SU-DHL-6 (cell line): ENCODE data around the gene UROS.

Source experiments
- H2AFZ ChIP-seq: fragments of 200-600 bp; sonication (generic); 2 replicates; pipeline ENCODE4 v1.6.1; 2014; ENCODE audit warnings: low read depth, mild to moderate bottlenecking, moderate library complexity, mixed read lengths, antibody characterized with exemption, low read length; ENCODE audit not compliant: severe bottlenecking
- H3F3A ChIP-seq: fragments of 200-600 bp; shearing (Covaris generic); 2 replicates; pipeline ENCODE4 v1.6.0; 2016; ENCODE audit warnings: antibody characterized with exemption, mild to moderate bottlenecking; ENCODE audit not compliant: insufficient read depth
- H3K27ac ChIP-seq: fragments of 200-600 bp; sonication (generic); 2 replicates; pipeline ENCODE4 v1.5.1; 2016; ENCODE audit warnings: low read depth, mild to moderate bottlenecking, low read length, moderate library complexity, mixed read lengths
- H3K27me3 ChIP-seq: fragments of 200-600 bp; sonication (generic), shearing (Covaris generic); 2 replicates; pipeline ENCODE4 v1.6.0; 2014; ENCODE audit warnings: mild to moderate bottlenecking, low read length
- H3K36me3 ChIP-seq: fragments of 200-600 bp; sonication (generic); 2 replicates; pipeline ENCODE4 v1.6.1; 2014; ENCODE audit warnings: mild to moderate bottlenecking, low read length, mixed read lengths
- H3K4me2 ChIP-seq: fragments of 300-600, 200-600 bp; shearing (Covaris generic), sonication (generic); 2 replicates; pipeline ENCODE4 v1.6.0; 2014; ENCODE audit warnings: low read length, low read depth, mild to moderate bottlenecking; ENCODE audit not compliant: poor library complexity, severe bottlenecking
- H3K4me3 ChIP-seq: fragments of 200-600 bp; sonication (generic); 2 replicates; pipeline ENCODE4 v1.5.1; 2014; ENCODE audit warnings: antibody characterized with exemption, low read length, mild to moderate bottlenecking, mixed read lengths; ENCODE audit not compliant: insufficient read depth, poor library complexity, severe bottlenecking
- H3K79me2 ChIP-seq: fragments of 200-600 bp; sonication (generic); 2 replicates; pipeline ENCODE4 v1.6.1; 2014; ENCODE audit warnings: mild to moderate bottlenecking, low read length, moderate library complexity; ENCODE audit not compliant: insufficient read depth
- H3K9ac ChIP-seq: fragments of 200-600 bp; sonication (generic); 2 replicates; pipeline ENCODE4 v1.7.0; 2014; ENCODE audit warnings: mild to moderate bottlenecking, low read length
- H3K9me2 ChIP-seq: fragments of 200-600 bp; sonication (generic); replicated peaks from 2 replicates; pipeline ENCODE4 v1.6.1; 2014; ENCODE audit warnings: low read length; ENCODE audit not compliant: insufficient read depth
- H3K9me3 ChIP-seq: fragments of 200-600 bp; sonication (generic); 2 replicates; pipeline ENCODE4 v1.6.1; 2014; ENCODE audit warnings: low read length, mixed read lengths; ENCODE audit not compliant: insufficient read depth
- H4K20me1 ChIP-seq: fragments of 200-600 bp; sonication (generic); 2 replicates; pipeline ENCODE4 v1.6.1; 2014; ENCODE audit warnings: low read depth, mild to moderate bottlenecking, antibody characterized with exemption, low read length, moderate library complexity, mixed read lengths
- CTCF ChIP-seq: fragments of 200-600 bp; sonication (generic); IDR thresholded peaks from one replicate; pipeline ENCODE4 v1.5.1; 2017; ENCODE audit warnings: antibody characterized with exemption, mild to moderate bottlenecking, low read length, moderate library complexity; ENCODE audit not compliant: insufficient read depth, poor library complexity, severe bottlenecking
- EZH2phosphoT487 ChIP-seq: fragments of 200-600 bp; sonication (generic), shearing (Covaris generic); conservative IDR thresholded peaks from 2 replicates; pipeline ENCODE4 v1.6.1; 2018; ENCODE audit warnings: mild to moderate bottlenecking, antibody characterized with exemption, low read length, moderate library complexity, mixed read lengths

Gene UROS

GRCh38 chr10:125848857-125849256 is 25.8 kb upstream of the UROS start:
- Histone ChIP-seq H3K4me3 (no peak overlapping the region), H3K79me2 (no peaks in the 10 kb centered on the region), H3K9me2 (no peaks in the 10 kb centered on the region), H3K4me2 (no peak overlapping the region), H3K27ac (no peak overlapping the region), H3F3A (no peaks in the 10 kb centered on the region), H3K9ac (no peak overlapping the region), H3K36me3 (no peaks in the 10 kb centered on the region), H3K9me3 (no peaks in the 10 kb centered on the region), H3K27me3 (no peaks in the 10 kb centered on the region), H2AFZ (no peak overlapping the region), H4K20me1 (no peaks in the 10 kb centered on the region)
- TF ChIP-seq EZH2phosphoT487: no peak
- no peak for TF ChIP-seq CTCF

DNA sequence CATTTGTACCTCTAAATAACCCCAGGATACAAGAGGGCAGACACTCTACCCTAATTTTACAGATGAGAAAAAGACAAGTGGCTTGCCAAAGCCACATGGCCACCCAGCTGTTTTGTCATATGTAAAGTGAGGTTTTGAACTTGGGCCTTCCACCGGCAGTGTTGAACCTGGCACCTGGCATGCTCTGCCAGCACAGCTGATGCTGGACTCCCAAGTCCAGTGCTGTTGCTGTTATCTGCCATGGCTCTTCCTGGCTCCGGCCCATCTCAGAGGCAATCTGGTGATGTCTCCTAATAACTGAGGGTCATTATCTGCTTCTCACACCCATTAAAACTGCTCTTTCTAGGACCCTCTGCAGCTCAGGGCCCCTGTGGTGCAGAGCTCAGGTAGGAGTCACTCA is 25.3 kb upstream of the UROS start:
- H3K36me3 ChIP-seq: no peaks in the 10 kb centered on the region
- H4K20me1 ChIP-seq: no peaks in the 10 kb centered on the region
- no peaks in the 10 kb centered on the region for H3F3A ChIP-seq
- no peaks in the 10 kb centered on the region for H3K9me3 ChIP-seq
- no peak for TF ChIP-seq CTCF
- no peak for TF ChIP-seq EZH2phosphoT487
- H3K79me2 ChIP-seq: no peaks in the 10 kb centered on the region
- H2AFZ ChIP-seq: no peak overlapping the region
- H3K27me3 ChIP-seq: no peaks in the 10 kb centered on the region
- H3K4me2 ChIP-seq: no peak overlapping the region
- no peak overlapping the region for H3K4me3 ChIP-seq
- H3K9ac ChIP-seq: no peak overlapping the region
- no peaks in the 10 kb centered on the region for H3K9me2 ChIP-seq
- no peak overlapping the region for H3K27ac ChIP-seq

- no peaks in the 10 kb centered on the region for H3K27me3 ChIP-seq
- TF ChIP-seq CTCF (no peak), EZH2phosphoT487 (no peak)
- no peaks in the 10 kb centered on the region for H4K20me1 ChIP-seq
- no peaks in the 10 kb centered on the region for H3K9me2 ChIP-seq
- no peak overlapping the region for H3K9ac ChIP-seq
- no peak overlapping the region for H3K27ac ChIP-seq
- no peak overlapping the region for H3K4me3 ChIP-seq
- H3K36me3 ChIP-seq: no peaks in the 10 kb centered on the region
- no peak overlapping the region for H2AFZ ChIP-seq
- no peaks in the 10 kb centered on the region for H3K9me3 ChIP-seq
- no peaks in the 10 kb centered on the region for H3K79me2 ChIP-seq
- no peak overlapping the region for H3K4me2 ChIP-seq
- no peaks in the 10 kb centered on the region for H3F3A ChIP-seq
Measured at GRCh38 chr10:125846894-125847293, 23.8 kb upstream of the UROS start.

- H3K79me2 ChIP-seq: no peaks in the 10 kb centered on the region
- no peak overlapping the region for H3K9ac ChIP-seq
- TF ChIP-seq EZH2phosphoT487: no peak
- TF ChIP-seq CTCF: no peak
- no peaks in the 10 kb centered on the region for H3K36me3 ChIP-seq
- H4K20me1 ChIP-seq: no peaks in the 10 kb centered on the region
- H3K27me3 ChIP-seq: no peaks in the 10 kb centered on the region
- H3K9me3 ChIP-seq: no peaks in the 10 kb centered on the region
- no peak overlapping the region for H3K4me2 ChIP-seq
- H2AFZ ChIP-seq: no peak overlapping the region
- no peak overlapping the region for H3K27ac ChIP-seq
- H3K9me2 ChIP-seq: no peaks in the 10 kb centered on the region
- no peak overlapping the region for H3K4me3 ChIP-seq
- H3F3A ChIP-seq: no peaks in the 10 kb centered on the region
Measured at GRCh38 chr10:125845617-125846016, 22.6 kb upstream of the UROS start.
